RKO (cell line): ENCODE data around the gene ANKS3.

Source experiments
- DNase-seq: peaks from one replicate; pipeline ENCODE4 v3.0.0-alpha.2; 2016; ENCODE audit warnings: low spot score

ANKS3 gene

DNA sequence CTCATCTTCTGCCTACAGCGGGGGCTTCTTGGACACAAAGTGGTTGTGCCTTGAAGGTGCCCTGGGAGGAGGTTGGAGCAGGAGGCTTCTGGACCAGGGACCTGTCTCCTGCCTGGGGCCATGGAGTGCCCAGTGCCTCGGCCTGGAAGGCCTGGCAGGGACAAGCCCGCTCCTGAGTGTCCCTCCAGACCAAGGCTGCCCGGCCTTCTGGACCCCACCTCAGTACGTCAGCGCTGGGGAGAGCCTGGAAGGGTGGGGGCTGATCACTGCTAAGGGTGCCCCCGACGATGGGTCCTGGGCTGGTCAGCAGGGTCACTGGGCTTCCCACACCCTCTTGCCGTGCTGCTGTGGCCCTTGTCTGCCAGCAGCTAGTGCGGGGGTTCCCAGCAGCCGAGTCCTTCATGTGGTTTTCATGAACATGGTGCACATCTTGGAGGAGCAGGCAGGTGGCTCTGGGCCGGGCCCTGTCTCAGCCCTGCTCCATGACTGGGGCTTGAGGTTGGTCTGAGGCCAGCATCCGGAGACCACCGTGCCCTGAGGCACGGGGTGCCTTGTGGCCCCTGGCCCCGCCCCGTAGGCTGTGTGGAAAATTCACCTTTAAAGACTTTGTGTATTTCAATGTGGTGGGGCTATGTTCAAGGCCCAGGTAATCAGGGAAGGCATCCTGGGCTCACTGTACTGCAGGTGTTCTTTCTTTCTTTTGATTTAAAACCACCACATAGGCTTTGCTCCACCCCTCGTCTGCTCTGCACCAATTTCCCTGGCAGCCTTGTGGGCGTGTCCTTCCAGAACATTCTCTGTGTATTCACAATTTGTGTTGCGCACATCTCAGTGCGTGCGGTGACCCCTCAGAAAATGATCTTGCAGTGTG lies 87.1 kb downstream of the ANKS3 start:
- DNase-seq = no peak
